NB4 (cell line): ENCODE measurements around the gene ABHD17A.

Experiments used
- CTCF ChIP-seq: IDR thresholded peaks from one replicate; pipeline ENCODE4 v1.5.1; 2012; ENCODE audit warnings: low read depth, low read length
- POLR2A ChIP-seq: IDR thresholded peaks from 2 replicates; pipeline ENCODE4 v1.6.1; 2011; ENCODE audit warnings: mild to moderate bottlenecking; ENCODE audit not compliant: insufficient read length; ENCODE audit errors: extremely low read depth

- no peak for TF ChIP-seq CTCF
- TF ChIP-seq POLR2A = no peak
Measured at GRCh38 chr19:1852581-1853128, 32.6 kb downstream of the ABHD17A start.
